Measurements from ENCODE around the gene CTDSP2.
"Not testable (repeated sequence)": the region's sequence is repeated elsewhere in the genome, so short reads cannot be mapped to it uniquely, and the experiment has no call there.

CTDSP2 gene

GRCh38 chr12:57823908-57824640, 22.5 kb downstream of the CTDSP2 start:
- peaks cover 68% of the 10 kb centered on the region for H3K36me3 ChIP-seq
- no peak for DNase-seq
- no peaks in the 10 kb centered on the region for H3K9me3 ChIP-seq (ENCODE audit: severe bottlenecking)
- no peak overlapping the region for H3K27ac ChIP-seq
- H3K4me3 ChIP-seq (ENCODE audit: low read depth, low read length) = no peak overlapping the region
- no peak for TF ChIP-seq CTCF (IDR thresholded peaks at IDR 0.05; ENCODE audit: low read depth, low read length)
- H3K27me3 ChIP-seq (ENCODE audit: insufficient read depth, low read depth, severe bottlenecking) = no peaks in the 10 kb centered on the region

- TF ChIP-seq CTCF (IDR thresholded peaks at IDR 0.05; ENCODE audit: low read depth, low read length) = no peak
- Histone ChIP-seq H3K27me3 (ENCODE audit: insufficient read depth, low read depth, severe bottlenecking) (no peaks in the 10 kb centered on the region), H3K27ac (peak overlapping the region; percentile 58), H3K36me3 (peaks cover 60% of the 10 kb centered on the region), H3K9me3 (ENCODE audit: severe bottlenecking) (no peaks in the 10 kb centered on the region), H3K4me3 (ENCODE audit: low read depth, low read length) (no peak overlapping the region)
- no peak for DNase-seq
Measured at GRCh38 chr12:57823131-57823907, 23.2 kb downstream of the CTDSP2 start.

GRCh38 chr12:57822392-57823130, 24.0 kb downstream of the CTDSP2 start:
- Histone ChIP-seq H3K4me3 (ENCODE audit: low read depth, low read length) (no peak overlapping the region), H3K27me3 (ENCODE audit: insufficient read depth, low read depth, severe bottlenecking) (no peaks in the 10 kb centered on the region), H3K27ac (peak overlapping the region; percentile 58), H3K9me3 (ENCODE audit: severe bottlenecking) (no peaks in the 10 kb centered on the region), H3K36me3 (peaks cover 54% of the 10 kb centered on the region)
- DNase-seq = peak; percentile 54
- TF ChIP-seq CTCF (IDR thresholded peaks at IDR 0.05; ENCODE audit: low read depth, low read length) = no peak

- H3K27ac ChIP-seq = no peak overlapping the region
- no peaks in the 10 kb centered on the region for H3K9me3 ChIP-seq (ENCODE audit: severe bottlenecking)
- peaks cover 45% of the 10 kb centered on the region for H3K36me3 ChIP-seq
- H3K27me3 ChIP-seq (ENCODE audit: insufficient read depth, low read depth, severe bottlenecking) = no peaks in the 10 kb centered on the region
- H3K4me3 ChIP-seq (ENCODE audit: low read depth, low read length) = no peak overlapping the region
- TF ChIP-seq CTCF (IDR thresholded peaks at IDR 0.05; ENCODE audit: low read depth, low read length) = no peak
- DNase-seq = no peak
Measured at GRCh38 chr12:57821474-57822214, 24.9 kb downstream of the CTDSP2 start.

GRCh38 chr12:57821015-57821414, 25.5 kb downstream of the CTDSP2 start:
- not testable (repeated sequence) for H3K9me3 ChIP-seq (ENCODE audit: severe bottlenecking); DNase-seq; H3K27ac ChIP-seq; H3K27me3 ChIP-seq (ENCODE audit: insufficient read depth, low read depth, severe bottlenecking); H3K4me3 ChIP-seq (ENCODE audit: low read depth, low read length)
- peaks cover 39% of the 10 kb centered on the region for H3K36me3 ChIP-seq

- not testable (repeated sequence) for H3K27ac ChIP-seq; H3K27me3 ChIP-seq (ENCODE audit: insufficient read depth, low read depth, severe bottlenecking); H3K4me3 ChIP-seq (ENCODE audit: low read depth, low read length); H3K9me3 ChIP-seq (ENCODE audit: severe bottlenecking); DNase-seq
- peaks cover 30% of the 10 kb centered on the region for H3K36me3 ChIP-seq
Measured at GRCh38 chr12:57820119-57820518, 26.4 kb downstream of the CTDSP2 start.

- not testable (repeated sequence) for H3K27ac ChIP-seq; H3K36me3 ChIP-seq; H3K9me3 ChIP-seq (ENCODE audit: severe bottlenecking); H3K27me3 ChIP-seq (ENCODE audit: insufficient read depth, low read depth, severe bottlenecking); H3K4me3 ChIP-seq (ENCODE audit: low read depth, low read length); DNase-seq
Measured at GRCh38 chr12:57817990-57818331, 28.6 kb downstream of the CTDSP2 start.
